ENCODE measurements around the gene BTD. TPM values are rescaled to one million over a fixed set of nuclear protein-coding genes. Genes with fewer than 3 reads are reported as not detected.

Gene BTD
- total and polyA plus RNA-seq, 2 experiments from 2014 or later: 17.8 to 20.0 TPM

GRCh38 chr3:15616053-15616452 lies 14.5 kb downstream of the BTD start:
- Histone ChIP-seq H3K27me3 (ENCODE audit: insufficient read depth) (no peaks in the 10 kb centered on the region), H3K36me3 (ENCODE audit: insufficient read depth) (peaks cover 12% of the 10 kb centered on the region), H3K4me3 (no peak overlapping the region), H2AFZ (no peak overlapping the region), H3K4me1 (ENCODE audit: insufficient read depth) (no peaks in the 10 kb centered on the region; the same call in 1 of the 2 replicates), H3K4me2 (no peak overlapping the region), H3K27ac (ENCODE audit: low read depth) (no peak overlapping the region), H3K9me2 (ENCODE audit: insufficient read depth) (0 out of 2 replicates have a peak, but pooled peaks cover 10% of the 10 kb centered on the region), H4K20me1 (replicated peaks; ENCODE audit: insufficient read depth) (no peaks in the 10 kb centered on the region), H3K79me2 (replicated peaks; ENCODE audit: insufficient read depth) (no peaks in the 10 kb centered on the region), H3F3A (replicated peaks; ENCODE audit: low read depth) (no peaks in the 10 kb centered on the region)
- no peaks in the 10 kb centered on the region for H3K27me3 Mint-ChIP-seq (ENCODE audit: insufficient read depth, low read depth, poor library complexity)
- no peak overlapping the region for H3K4me3 Mint-ChIP-seq
- H3K27ac Mint-ChIP-seq: no peak overlapping the region
- H3K4me1 Mint-ChIP-seq: no peaks in the 10 kb centered on the region
- H3K36me3 Mint-ChIP-seq (ENCODE audit: low read depth): peaks cover 23% of the 10 kb centered on the region
- TF ChIP-seq ZNF331 (CRISPR knock-in tag; IDR thresholded peaks at IDR 0.05; ENCODE audit: low read depth) (no peak), EZH2 (IDR thresholded peaks at IDR 0.05; ENCODE audit: low read depth, unreplicated experiment) (no peak), JUNB (IDR thresholded peaks at IDR 0.05; ENCODE audit: unreplicated experiment) (no peak), REST (IDR thresholded peaks at IDR 0.05; ENCODE audit: unreplicated experiment) (no peak), NANOG (IDR thresholded peaks at IDR 0.05; ENCODE audit: borderline replicate concordance) (no peak), EZH2phosphoT487 (IDR thresholded peaks at IDR 0.05; ENCODE audit: unreplicated experiment) (no peak), CREB1 (CRISPR knock-in tag; IDR thresholded peaks at IDR 0.05; ENCODE audit: low read depth) (no peak), ZNF114 (CRISPR knock-in tag; IDR thresholded peaks at IDR 0.05) (no peak), STAT1 (IDR thresholded peaks at IDR 0.05; ENCODE audit: unreplicated experiment) (no peak), POLR2AphosphoS5 (IDR thresholded peaks at IDR 0.05; ENCODE audit: low read depth) (no peak), ETS1 (IDR thresholded peaks at IDR 0.05) (no peak)
- TF ChIP-seq, protein P1, sequence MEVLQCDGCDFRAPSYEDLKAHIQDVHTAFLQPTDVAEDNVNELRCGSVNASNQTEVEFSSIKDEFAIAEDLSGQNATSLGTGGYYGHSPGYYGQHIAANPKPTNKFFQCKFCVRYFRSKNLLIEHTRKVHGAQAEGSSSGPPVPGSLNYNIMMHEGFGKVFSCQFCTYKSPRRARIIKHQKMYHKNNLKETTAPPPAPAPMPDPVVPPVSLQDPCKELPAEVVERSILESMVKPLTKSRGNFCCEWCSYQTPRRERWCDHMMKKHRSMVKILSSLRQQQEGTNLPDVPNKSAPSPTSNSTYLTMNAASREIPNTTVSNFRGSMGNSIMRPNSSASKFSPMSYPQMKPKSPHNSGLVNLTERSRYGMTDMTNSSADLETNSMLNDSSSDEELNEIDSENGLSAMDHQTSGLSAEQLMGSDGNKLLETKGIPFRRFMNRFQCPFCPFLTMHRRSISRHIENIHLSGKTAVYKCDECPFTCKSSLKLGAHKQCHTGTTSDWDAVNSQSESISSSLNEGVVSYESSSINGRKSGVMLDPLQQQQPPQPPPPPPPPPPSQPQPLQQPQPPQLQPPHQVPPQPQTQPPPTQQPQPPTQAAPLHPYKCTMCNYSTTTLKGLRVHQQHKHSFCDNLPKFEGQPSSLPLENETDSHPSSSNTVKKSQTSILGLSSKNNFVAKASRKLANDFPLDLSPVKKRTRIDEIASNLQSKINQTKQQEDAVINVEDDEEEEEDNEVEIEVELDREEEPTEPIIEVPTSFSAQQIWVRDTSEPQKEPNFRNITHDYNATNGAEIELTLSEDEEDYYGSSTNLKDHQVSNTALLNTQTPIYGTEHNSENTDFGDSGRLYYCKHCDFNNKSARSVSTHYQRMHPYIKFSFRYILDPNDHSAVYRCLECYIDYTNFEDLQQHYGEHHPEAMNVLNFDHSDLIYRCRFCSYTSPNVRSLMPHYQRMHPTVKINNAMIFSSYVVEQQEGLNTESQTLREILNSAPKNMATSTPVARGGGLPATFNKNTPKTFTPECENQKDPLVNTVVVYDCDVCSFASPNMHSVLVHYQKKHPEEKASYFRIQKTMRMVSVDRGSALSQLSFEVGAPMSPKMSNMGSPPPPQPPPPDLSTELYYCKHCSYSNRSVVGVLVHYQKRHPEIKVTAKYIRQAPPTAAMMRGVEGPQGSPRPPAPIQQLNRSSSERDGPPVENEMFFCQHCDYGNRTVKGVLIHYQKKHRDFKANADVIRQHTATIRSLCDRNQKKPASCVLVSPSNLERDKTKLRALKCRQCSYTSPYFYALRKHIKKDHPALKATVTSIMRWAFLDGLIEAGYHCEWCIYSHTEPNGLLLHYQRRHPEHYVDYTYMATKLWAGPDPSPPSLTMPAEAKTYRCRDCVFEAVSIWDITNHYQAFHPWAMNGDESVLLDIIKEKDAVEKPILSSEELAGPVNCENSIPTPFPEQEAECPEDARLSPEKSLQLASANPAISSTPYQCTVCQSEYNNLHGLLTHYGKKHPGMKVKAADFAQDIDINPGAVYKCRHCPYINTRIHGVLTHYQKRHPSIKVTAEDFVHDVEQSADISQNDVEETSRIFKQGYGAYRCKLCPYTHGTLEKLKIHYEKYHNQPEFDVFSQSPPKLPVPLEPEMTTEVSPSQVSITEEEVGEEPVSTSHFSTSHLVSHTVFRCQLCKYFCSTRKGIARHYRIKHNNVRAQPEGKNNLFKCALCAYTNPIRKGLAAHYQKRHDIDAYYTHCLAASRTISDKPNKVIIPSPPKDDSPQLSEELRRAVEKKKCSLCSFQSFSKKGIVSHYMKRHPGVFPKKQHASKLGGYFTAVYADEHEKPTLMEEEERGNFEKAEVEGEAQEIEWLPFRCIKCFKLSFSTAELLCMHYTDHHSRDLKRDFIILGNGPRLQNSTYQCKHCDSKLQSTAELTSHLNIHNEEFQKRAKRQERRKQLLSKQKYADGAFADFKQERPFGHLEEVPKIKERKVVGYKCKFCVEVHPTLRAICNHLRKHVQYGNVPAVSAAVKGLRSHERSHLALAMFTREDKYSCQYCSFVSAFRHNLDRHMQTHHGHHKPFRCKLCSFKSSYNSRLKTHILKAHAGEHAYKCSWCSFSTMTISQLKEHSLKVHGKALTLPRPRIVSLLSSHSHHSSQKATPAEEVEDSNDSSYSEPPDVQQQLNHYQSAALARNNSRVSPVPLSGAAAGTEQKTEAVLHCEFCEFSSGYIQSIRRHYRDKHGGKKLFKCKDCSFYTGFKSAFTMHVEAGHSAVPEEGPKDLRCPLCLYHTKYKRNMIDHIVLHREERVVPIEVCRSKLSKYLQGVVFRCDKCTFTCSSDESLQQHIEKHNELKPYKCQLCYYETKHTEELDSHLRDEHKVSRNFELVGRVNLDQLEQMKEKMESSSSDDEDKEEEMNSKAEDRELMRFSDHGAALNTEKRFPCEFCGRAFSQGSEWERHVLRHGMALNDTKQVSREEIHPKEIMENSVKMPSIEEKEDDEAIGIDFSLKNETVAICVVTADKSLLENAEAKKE (CRISPR knock-in tag; IDR thresholded peaks at IDR 0.05): no peak
- TF ChIP-seq, protein P2, sequence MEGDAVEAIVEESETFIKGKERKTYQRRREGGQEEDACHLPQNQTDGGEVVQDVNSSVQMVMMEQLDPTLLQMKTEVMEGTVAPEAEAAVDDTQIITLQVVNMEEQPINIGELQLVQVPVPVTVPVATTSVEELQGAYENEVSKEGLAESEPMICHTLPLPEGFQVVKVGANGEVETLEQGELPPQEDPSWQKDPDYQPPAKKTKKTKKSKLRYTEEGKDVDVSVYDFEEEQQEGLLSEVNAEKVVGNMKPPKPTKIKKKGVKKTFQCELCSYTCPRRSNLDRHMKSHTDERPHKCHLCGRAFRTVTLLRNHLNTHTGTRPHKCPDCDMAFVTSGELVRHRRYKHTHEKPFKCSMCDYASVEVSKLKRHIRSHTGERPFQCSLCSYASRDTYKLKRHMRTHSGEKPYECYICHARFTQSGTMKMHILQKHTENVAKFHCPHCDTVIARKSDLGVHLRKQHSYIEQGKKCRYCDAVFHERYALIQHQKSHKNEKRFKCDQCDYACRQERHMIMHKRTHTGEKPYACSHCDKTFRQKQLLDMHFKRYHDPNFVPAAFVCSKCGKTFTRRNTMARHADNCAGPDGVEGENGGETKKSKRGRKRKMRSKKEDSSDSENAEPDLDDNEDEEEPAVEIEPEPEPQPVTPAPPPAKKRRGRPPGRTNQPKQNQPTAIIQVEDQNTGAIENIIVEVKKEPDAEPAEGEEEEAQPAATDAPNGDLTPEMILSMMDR (conservative IDR thresholded peaks at IDR 0.05; ENCODE audit: low read depth in 2 of 2): no peak
- ATAC-seq: no peak
- peaks cover 22% of the 10 kb centered on the region for H3K9me3 Mint-ChIP-seq
- DNase-seq (ENCODE audit: low spot score): no peak
